Dendritic cell treated with granulocyte-macrophage colony-stimulating factor and Interleukin-4, amounts not matched to agents 40 ng/mL and 50 ng/mL, for 4 days (primary cell): ENCODE results near the gene PPP1R1C.

Experiments
- H3K27ac Mint-ChIP-seq: one replicate; pipeline ENCODE4 v1.8.0; 2022; ENCODE audit warnings: mild to moderate bottlenecking, mixed read lengths
- H3K27me3 Mint-ChIP-seq: one replicate; pipeline ENCODE4 v1.8.0; 2022; ENCODE audit warnings: mild to moderate bottlenecking, mixed read lengths
- H3K36me3 Mint-ChIP-seq: one replicate; pipeline ENCODE4 v1.8.0; 2022; ENCODE audit warnings: low read depth, mixed read lengths
- H3K4me1 Mint-ChIP-seq: one replicate; pipeline ENCODE4 v1.8.0; 2022; ENCODE audit warnings: low read depth, mixed read lengths
- H3K4me3 Mint-ChIP-seq: one replicate; pipeline ENCODE4 v1.8.0; 2022; ENCODE audit warnings: mild to moderate bottlenecking, moderate library complexity, mixed read lengths
- H3K9me3 Mint-ChIP-seq: one replicate; pipeline ENCODE4 v1.8.0; 2022; ENCODE audit warnings: mixed read lengths
- intact Hi-C: fragments of 100-400 bp; cut with micrococcal nuclease; formaldehyde crosslinking; loops from one replicate; pipeline ENCODE4 v1.15.0; 2022

Gene PPP1R1C

DNA sequence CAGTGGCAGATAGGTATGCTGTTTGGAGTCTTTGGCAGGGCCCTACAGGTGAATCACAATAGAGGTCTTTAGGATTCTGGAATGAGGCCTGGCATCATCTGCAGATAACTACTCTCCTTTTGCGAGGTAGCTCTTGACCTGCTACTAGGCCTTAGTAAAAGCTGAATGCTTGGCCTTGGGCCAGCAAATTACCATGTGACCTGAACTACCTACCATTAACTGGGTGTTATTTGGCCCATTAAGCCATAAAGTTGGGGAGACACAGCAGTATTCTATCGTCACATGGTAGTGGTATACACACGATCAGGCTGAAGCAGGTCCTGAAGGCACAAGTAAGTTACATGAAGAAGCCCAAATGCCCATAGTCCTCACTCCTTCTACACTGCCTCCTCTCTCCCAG lies 178.2 kb downstream of the PPP1R1C start:
- Mint-ChIP-seq H3K4me1 (no peaks in the 10 kb centered on the region), H3K27me3 (no peaks in the 10 kb centered on the region), H3K27ac (no peak overlapping the region), H3K9me3 (no peaks in the 10 kb centered on the region), H3K36me3 (no peaks in the 10 kb centered on the region), H3K4me3 (no peak overlapping the region)
- intact Hi-C loops = no loop called here

DNA sequence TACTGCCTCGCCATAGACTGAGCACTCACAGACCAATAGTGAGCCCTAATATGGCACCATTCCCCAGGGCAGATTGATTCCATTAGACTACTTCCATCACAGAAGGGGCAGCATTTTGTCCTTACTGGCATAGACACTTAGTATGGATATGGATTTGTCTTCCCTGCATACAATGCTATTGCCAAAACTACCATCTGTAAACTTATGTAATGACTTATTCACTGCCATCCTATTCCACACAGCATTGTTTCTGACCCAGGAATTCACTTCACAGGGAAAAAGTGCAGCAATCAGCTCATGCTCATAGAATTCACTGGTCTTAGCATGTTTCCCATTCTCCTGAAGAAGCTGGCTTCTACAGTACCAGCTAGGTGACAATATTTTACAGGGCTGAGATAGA lies 179.0 kb downstream of the PPP1R1C start:
- H3K36me3 Mint-ChIP-seq = no peaks in the 10 kb centered on the region
- H3K27me3 Mint-ChIP-seq = no peaks in the 10 kb centered on the region
- intact Hi-C loops = no loop called here
- no peak overlapping the region for H3K4me3 Mint-ChIP-seq
- no peaks in the 10 kb centered on the region for H3K9me3 Mint-ChIP-seq
- H3K27ac Mint-ChIP-seq = no peak overlapping the region
- H3K4me1 Mint-ChIP-seq = no peaks in the 10 kb centered on the region

DNA sequence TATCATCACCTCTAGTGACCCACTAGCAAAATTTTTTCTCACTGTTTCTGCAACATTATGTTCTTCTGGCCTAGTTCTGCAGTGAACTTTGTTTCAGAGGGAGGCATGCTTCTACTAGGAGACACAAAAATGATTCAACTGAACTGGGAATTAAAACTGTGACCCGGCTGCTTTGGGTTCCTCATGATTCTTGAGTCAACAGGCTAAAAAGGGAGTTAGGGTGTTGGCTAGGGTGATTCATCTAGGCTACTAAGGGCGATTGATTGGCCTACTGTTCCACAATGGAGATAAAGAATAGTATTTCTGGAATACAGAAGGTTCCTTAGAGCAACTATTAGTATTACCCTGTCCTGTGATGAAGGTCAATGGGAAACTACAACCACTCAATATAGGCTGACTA lies 179.5 kb downstream of the PPP1R1C start:
- Mint-ChIP-seq H3K9me3 (no peaks in the 10 kb centered on the region), H3K27ac (no peak overlapping the region), H3K27me3 (no peaks in the 10 kb centered on the region), H3K4me1 (no peaks in the 10 kb centered on the region), H3K4me3 (no peak overlapping the region), H3K36me3 (no peaks in the 10 kb centered on the region)
- intact Hi-C loops = no loop called here

DNA sequence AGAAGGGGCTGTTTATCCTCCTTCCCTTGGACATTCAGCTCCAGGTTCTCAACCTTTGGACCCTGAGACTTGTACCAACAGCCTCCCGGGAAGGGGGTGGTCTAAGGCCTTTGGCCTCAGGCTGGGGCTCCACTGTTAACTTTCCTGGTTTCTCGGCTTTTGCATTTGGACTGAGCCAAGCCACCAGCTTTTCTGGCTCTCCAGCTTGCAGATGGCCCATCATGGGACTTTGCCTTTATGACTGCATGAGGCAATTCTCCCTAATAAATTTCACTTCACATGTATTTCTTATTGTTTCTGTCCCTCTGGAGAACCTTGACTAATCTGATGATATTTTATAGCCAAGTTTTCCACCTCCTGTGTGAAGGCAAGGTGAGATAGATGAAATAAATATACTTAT lies 180.8 kb downstream of the PPP1R1C start:
- Mint-ChIP-seq H3K27me3 (no peaks in the 10 kb centered on the region), H3K9me3 (no peaks in the 10 kb centered on the region), H3K4me3 (no peak overlapping the region), H3K36me3 (no peaks in the 10 kb centered on the region), H3K27ac (no peak overlapping the region), H3K4me1 (no peaks in the 10 kb centered on the region)
- intact Hi-C loops = no loop called here

DNA sequence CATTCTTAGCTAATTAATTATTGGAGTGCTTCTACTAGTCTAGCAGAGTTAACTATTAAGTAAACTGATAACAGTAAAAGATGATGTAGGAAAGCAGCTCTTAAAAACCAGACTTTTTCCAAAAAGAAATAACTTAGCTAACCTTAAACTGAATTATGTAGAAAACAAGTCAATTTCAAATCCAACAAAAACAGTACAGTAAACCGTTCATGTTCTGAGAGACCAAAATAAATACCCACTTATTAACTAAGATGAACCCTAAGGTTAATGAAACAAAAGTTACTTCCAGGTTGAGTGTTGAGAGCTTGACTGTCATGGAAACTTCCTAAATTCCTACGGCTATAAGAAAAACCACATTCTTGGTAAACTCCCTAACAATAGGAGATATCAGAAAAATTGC lies 181.2 kb downstream of the PPP1R1C start:
- H3K4me3 Mint-ChIP-seq = no peak overlapping the region
- no peaks in the 10 kb centered on the region for H3K36me3 Mint-ChIP-seq
- no peak overlapping the region for H3K27ac Mint-ChIP-seq
- no peaks in the 10 kb centered on the region for H3K27me3 Mint-ChIP-seq
- H3K4me1 Mint-ChIP-seq = peaks cover 4% of the 10 kb centered on the region
- intact Hi-C loops = no loop called here
- H3K9me3 Mint-ChIP-seq = no peaks in the 10 kb centered on the region
